CD4-positive, alpha-beta T cell treated with Interferon alpha-2 for 1 hour (primary cell): ENCODE results near the gene RAB7A.

ENCODE experiments used
- DNase-seq, 2 donors: peaks; one replicate each; pipeline ENCODE4 v3.0.0-alpha.2; 2020 to 2022

RAB7A gene

DNA sequence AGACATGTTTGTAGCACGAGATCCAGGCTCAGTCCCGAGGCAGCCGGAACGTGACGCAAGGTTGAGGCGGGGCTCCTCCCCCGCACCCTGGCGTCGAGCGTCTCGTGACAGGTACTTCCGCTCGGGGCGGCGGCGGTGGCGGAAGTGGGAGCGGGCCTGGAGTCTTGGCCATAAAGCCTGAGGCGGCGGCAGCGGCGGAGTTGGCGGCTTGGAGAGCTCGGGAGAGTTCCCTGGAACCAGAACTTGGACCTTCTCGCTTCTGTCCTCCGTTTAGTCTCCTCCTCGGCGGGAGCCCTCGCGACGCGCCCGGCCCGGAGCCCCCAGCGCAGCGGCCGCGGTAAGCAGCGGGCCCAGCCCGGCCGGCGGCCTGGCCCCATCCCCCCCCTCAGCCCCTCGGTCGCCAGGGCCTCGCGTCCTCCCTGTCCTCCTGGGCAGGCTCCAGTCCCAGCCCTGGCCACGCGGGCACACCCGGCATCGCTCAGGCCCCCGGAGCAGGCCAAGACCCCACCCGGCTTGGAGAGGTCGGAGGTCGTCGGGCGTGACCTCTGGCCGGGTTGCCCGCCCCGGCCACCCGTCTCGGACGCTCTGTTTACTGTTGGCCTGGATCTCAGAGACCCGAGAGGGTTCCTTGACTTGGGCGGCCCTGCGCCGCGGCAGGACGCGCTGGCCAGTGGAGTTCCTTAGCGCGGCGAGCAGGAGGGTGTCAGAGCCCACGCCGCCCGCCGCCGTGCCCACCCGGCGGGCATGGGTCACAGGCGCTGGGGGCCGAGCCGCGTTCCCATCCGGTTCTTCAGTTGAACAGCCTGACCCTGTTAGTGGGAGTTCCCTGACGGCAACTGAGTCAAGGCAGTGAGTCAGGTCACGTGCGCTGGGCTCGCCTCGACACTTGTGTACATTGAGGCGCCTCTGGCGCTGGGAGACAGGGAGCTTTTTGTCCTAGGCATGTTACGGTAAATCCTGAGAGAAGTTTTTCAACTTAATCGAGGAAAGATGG, at the start of gene RAB7A:
Gene RAB7A, plus strand, starts transcription at position 161 of the 994 bp plus-strand sequence. CDS start 69,185 bp downstream, outside the sequence.
- DNase-seq = peak; percentile 96

DNA sequence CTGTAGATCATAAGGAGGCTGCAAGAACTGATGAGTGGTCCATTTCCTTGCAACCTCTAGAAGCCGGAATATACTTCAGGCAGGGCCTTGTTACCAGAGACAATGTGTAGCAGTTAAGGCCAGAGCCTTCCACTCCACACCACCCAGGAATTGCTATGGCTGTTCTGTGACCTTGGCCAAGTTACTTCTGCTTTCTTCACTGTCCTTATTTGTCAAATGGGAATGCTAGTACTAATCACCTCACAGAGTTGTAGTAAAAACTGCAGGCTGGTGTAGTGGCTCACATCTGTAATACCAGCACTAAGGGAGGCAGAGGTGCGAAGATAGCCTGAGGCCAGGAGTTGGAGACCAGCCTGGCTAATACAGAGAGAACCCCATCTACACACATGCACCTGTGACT, 46.6 kb upstream of the RAB7A start:
- no peak for DNase-seq

DNA sequence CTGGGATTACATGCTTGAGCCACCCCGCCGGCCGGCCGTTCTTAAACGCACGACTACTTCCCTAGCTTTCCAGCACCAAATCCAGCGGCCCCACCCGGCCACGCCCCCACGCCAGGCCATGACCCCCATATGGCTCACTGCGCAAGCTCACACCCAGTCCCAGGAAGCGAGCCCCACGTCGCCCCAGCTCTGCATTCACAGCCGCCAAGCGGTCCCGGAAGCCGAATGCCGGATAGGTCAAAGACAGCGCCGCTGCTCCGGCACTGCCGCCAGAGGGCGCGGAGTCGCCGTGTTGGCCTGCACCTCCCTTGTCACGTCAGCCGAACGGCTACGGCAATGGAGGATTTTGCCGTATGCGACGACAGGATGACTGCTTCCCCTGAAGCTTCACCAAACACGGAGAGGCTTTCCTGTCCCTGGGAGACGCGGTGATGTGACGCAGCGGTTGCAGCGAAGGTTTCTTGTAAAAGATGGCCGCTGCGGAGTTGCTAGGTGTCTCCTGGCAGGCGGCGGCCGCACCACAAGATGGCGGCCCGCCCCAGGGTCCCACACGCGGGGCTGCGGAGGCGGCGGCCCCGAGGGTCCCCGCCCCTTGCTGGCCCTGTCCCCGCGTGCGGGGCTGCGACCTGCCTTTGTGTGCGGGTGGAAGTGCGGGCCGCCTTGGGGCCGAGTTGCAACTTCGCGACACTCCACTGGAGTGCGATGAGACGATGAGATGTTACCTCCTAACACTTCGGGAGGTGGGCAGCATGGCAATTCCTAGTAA, 45.2 kb upstream of the RAB7A start:
- peak; percentile 97 for DNase-seq

DNA sequence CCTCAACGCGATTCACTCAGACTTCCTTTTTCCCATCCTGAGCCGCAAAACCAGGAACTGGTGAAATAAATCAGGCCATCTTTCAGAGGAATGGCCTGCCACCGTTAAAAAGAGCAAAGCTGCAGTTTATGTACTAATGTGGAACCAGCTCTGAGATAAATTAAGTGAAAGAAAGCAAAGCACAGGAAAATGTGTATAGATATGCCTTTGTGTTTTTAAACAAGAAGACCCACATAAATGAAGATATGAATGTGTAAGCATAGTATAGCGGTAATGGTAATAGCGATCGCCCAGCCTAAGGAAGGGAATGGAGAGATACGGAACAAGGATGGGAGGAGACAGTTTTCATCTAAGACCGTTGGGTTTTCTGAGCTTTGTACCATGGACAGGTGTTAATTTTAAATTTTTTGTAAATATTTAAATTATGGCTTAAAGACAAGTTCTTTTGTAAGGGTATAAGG, 44.6 kb upstream of the RAB7A start:
- no peak for DNase-seq

DNA sequence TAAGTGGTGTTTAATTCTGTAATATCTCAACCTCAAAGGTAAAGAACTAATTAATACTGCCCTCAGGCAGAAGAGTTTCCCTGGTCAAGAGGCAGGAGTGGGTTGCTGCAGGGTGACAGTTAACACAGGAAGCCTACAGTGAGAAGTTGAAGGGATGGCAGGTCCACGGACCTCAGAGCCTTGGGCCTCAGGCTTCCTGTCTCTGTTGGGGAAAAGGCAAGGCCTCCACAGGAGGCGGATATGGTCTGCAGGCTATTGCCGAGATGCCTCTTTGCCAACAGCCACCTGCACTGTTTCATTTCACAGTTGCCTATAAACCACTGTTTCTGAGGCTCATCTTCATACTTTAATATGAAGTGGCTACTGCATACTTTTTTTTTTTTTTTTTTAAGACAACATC, 42.0 kb upstream of the RAB7A start:
- DNase-seq = no peak

DNA sequence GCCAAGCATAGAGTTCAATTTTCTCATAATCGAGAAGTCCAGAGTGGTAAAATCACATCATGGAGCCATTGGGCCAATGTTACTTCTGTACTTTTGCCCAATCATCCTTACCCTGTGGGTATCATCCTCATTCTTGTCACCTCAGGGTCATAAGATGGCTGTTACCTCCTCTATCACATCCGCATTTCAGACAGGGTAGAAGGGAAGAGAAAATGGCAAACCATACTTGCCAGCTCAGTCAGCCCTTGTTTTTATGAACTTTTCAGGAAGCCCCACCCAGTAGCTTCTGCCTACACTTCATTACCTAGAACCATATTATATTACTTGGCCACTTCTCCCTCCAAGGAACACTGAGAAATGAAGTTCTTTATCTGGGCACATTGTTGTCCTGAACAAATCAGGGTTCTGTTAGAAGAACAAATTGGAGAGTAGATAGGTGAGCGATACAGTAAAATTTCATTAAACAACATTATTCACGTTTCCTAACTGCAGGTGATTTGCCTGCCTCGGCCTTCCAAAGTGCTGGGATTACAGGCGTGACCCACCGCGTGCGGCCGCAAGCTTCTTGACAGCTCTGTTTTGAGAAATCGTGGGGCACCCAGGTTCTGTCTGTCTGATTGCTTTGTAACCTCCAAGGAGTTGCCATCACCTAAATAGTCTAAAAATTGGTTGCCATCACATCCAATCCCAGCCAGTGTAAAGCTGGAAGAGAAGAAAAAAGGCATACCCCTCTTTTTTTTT, 40.8 kb upstream of the RAB7A start:
- no peak for DNase-seq

DNA sequence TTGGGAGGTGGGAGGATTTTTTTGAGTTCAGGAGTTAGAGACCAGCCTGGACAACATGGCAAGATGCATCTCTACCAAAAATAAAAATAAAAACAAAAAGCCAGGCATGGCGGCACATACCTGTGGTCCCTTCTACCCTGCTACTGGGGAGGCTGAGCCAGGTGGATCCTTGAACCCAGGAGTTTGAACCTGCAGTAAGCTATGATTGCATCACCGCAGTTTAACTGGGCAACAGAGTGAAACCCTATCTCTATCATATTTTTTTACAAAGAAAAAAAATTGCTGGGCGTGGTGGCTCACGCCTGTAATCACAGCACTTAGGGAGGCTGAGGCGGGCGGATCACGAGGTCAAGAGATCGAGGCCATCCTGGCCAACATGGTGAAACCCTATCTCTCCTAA, 39.5 kb upstream of the RAB7A start:
- DNase-seq = no peak

DNA sequence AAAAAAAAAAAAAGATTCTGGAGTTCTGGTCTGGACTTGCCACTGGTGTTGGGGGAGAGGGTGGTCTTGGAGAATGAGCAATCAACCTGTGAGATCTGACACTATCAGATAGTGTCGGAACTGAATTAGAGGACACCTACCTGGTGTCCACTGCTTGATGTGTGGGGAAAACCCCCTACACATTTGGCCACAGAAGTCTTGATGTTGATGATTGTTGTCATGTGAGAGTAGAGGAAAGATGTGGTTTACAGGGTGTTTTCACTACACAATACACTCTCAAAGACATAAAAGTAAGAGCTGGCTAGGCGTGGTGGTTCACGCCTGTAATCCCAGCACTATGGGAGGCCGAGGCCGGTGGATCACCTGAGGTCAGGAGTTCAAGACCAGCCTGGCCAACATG, 36.9 kb upstream of the RAB7A start:
- no peak for DNase-seq

DNA sequence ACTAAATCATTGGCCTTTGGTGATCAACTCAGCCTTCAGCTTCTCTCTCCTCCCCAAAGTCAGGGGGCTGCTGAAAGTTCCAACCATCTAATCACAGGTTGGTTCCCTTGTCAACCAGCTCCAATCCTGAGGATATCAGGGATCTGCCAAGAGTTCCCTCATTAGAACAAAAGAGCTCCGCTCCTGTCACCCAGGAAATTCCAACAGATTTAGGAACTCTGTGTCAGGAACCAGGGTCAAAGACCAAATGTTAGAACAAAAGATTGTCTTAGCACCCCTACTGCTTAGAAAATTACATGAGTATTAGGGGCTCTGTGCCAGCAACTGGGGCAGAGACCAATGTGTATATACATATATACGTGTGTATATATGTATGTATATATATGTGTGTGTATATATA, 32.3 kb upstream of the RAB7A start:
- DNase-seq = no peak

DNA sequence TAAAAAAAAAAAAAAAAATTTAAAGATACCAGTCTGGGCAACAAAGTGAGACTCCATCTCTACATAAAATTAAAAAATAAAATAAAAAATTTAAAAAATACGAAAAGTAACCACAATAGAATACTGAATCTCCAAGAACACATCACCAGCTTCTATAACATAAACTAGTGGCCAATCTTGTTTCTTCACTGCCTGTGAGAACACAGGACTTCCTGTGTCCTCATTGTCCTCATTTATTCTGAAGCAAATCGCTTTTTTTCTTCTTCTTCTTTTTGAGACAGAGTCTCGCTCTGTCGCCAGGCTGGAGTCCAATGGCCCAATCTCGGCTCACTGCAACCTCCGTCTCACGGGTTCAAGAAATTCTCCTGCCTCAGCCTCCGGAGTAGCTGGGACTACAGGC, 28.6 kb upstream of the RAB7A start:
- no peak for DNase-seq

DNA sequence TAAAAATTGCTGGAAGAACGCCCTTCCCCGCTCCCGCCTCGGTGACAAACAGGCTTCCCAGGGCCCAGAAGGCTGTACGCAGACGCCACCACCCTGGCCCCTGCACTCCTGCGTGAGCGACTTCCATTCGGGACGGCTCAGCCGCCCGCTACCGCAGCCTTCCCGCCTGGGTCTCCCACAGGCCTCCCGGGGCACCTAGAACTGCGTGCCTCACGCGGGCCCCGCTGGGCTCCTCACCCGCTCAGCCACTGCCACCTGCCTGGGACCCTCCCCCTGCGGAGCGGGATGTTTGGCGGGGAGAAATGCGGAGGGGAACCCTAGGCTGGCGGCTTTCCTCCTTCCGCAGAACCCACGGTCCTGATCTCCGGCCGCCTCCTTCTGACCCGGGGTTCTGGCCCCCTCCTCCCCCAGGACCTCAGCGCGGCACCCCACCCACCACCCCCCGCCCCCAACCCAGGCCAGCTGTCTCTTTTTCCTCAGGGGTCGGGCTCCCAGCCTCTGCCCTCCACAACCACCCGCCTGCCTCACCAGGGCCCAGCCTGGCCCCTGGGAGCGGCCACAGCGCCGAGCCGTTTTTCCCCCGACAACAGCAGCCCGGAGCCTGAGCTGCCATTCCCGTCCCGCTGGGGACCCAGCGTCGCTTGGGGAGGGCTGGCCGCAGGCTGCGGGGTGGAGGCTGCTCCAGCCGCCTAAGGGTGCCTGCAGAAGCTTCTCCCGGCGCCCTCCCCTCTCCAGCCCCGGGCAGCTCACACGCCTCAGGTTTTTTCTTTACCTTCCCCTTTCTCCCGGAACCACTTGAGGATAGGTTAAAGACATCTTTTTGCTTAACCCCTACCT, 27.6 kb upstream of the RAB7A start:
- no peak for DNase-seq

DNA sequence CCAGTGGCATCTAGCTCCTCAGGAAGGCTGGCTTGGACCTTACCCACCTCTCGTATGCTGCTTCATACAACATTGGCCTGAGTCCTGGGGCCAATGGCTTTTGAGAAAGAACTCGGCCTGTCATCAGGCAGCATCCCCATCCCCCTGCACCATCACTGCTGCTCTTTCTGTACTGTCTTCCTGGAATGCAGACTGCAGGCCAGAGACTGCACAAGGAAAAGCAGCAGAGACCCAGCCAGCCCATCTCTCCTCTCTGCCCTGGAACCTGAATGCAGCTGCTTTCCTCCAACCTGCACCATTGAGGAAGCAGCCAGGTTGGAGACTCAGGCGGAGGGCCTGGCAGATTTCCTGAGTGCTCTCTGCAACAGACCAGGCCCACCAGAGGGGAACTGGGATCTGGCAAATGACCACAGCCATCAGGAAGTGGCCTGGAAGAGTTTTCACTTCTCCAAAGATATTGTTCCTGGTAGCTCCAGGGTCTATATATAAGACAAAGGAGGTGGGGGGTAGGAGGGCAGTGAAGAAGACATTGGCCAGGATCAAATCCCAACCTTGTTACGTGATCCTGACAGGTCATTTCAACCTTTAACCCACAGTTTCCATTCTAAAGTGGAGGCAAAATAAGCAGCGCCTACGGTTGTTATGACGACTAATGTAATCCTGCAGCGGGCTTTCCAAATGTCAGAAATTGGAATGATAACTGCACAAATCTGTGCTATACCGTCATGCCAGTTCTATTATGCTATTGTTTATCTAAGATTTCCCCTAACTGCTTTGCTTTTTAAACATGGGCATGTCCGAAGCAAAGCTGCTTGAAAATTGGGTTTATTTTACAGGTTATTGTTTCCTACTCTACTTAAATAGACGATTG, 24.4 kb upstream of the RAB7A start:
- no peak for DNase-seq

DNA sequence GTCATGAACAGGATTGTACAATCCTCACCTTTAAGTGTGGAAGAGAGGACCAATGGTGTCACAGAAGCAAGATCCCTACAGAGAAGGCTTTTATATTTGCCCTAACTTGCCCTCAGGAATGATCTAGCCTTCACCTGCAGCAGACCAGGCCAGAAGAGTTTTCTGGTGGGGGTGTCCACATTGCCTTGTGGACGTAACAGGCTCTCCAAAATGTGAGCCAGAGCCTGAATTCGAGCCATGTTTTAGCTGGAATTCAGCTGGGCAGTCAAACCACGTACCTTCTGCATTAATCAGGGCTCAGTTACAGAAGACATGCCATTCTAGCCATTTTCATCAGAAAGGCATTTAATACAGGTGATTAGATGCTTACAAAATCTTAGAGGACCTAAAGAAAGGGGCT, 23.6 kb upstream of the RAB7A start:
- DNase-seq = no peak

DNA sequence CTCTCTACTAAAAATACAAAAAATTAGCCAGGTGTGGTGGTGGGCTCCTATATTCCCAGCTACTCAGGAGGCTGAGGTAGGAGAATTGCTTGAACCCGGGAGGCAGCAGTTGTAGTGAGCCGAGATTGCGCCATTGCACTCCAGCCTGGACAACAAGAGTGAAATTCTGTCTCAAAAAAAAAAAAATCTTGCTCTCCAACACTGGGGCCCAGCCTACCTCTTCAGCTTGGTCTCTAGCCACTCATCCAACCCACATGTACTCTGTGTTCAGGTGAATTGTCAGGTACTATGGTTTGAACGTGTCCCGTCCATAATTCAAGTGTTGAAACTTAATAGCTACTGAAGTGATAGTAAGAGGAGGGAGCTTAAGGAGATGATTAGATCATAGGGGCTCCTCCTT, 22.4 kb upstream of the RAB7A start:
- no peak for DNase-seq

DNA sequence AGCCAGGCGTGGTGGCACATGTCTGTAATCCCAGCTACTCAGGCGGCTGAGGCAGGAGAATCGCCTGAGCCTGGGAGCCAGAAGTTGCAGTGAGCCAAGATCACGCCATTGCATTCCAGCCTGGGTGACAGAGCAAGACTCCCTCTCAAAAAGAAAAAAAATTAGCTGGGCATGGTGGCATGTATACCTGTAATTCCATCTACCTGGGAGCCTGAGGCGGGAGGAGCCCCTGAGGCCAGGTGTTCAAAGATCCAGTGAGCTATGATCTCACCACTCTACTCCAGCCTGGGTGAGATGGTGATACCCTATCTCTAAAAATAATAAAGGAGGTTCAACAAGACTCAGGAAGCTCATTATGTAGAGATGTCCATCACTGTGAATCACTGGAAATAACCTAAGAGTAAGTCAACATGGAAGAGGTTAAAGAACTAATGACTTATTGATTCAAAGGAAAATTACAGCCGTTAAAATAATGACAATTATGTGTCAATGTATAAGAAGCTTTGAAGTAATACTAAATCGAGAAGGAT, 19.8 kb upstream of the RAB7A start:
- DNase-seq = no peak

DNA sequence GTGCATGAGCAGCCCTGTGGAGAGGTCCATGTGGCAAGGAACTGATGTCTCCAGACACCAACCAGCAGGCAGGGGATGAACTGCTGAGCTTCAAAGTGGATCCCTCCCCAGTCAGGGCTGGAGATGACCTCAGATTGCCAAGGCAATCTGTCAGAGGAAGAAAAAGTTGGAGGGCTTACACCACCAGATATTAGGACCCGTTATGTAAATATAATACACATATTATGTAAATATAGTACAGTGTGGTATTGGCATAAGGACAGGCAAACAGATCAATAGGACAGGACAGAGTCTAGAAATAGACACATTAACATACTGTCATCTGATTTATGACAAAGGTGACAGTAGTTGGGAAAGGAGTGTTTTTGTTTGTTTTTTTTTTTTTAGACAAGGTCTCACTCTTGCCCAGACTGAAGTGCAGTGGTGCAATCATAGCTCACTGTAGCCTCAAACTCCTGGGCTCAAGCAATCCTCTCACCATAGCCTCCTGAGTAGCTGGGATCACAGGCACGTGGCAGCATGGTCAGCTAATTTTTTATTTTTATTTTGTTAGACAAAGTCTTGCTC, 18.0 kb upstream of the RAB7A start:
- DNase-seq = no peak

DNA sequence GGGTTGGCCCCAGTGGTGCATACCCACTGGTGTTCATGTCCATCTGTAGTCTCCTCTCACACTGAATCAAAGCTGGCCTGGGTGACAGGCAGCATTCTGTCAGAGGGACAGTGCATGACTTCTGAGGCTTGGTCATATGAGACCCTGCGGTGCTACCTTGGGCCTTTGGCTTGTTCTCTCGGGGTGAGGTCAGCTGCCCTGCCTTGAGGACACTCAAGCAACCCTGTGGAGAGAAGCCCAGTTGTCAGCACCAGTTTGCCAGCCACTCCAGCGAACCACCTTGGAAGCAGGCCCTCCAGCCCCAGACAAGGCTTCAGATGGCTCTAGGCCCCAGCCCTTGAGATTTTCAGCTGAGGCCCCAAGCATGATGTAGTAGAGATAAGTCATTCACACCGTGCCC, 16.9 kb upstream of the RAB7A start:
- DNase-seq = no peak

DNA sequence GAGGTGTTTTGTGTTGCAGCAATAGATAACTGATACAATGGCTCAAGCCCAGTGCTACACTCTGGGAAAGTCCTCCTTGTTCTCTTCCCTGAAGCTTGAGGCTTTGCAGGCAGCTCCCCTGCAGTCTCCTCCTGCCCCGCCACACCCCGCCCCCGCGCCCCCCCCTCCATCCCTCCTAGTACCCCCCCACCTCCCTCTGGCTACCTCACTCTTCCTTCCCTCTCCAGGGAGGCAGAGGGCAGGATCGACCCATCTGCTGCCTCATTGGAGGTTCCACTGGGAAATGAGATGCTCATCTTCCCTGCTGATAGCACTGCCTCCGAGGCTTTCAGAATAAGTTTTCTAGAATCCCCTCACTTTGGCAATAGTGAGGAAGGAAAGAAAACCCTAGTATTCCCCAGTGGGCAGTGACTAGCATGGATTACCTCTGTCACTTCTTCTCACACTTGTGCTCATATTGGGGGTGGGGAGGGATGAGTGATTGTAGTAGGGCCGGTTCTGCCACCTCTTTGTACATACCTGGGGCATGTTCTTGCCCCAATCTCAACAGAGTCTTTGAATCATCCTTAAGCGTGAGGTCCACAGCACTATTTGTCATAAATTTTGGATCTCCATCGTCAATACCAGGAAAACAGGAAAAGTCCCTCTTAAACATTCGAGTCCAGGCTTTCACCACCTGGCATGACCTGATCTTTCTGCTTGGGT, 16.3 kb upstream of the RAB7A start:
- DNase-seq = no peak

DNA sequence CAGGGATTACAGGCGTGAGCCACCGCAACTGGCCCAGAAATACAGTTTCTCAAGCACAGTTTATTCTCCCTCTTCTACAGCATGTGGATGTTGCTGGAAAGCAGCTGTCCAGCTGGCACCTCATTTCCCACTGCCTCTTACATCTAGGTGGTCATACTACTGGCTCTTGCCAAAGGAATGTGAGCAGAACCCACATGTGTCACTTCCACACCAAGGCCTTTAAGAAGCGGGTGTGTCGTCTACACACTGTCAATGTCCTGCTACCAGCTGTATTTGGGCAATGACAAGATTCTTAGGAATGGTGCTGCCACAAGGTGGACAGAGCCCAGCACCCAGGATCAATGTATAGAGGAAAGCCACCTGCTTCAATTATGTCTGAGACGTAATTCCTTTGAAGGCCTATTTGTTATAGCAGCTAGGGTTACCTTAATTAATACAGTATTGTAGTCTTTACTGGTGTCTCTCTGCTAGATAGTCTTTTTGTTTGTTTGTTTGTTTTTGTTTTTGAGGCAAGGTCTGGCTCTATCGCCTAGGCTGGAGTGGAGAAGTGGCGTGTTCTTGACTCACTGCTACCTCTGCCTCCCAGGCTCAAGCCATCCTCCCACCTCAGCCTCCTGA, 15.1 kb upstream of the RAB7A start:
- DNase-seq = no peak
